ENCODE measurements around the gene PARP8.
"Not testable (repeated sequence)": the region's sequence is repeated elsewhere in the genome, so short reads cannot be mapped to it uniquely, and the experiment has no call there.

The PARP8 gene

DNA sequence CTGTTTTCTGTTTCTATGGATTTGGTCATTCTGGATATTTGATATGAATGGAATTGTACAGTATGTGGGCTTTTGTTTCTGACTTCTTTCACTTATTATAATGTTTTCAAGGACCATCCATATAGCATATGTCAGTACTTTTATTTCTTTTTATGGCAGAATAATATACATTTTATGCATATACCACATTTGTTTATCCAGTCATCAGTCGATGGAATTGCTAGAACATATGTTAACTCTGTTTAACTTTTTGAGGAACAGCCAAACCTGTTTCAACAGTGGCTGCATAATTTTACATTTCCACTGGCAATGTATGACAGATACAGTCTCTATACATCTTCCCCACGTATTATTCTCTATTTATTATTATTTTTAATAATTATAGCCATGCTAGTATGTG lies 131.6 kb downstream of the PARP8 start:
- Histone ChIP-seq H3K27me3 (ENCODE audit: control insufficient read depth, insufficient read depth, low read length) (no peaks in the 10 kb centered on the region), H3K9me3 (ENCODE audit: control insufficient read depth, insufficient read depth, low read length) (no peaks in the 10 kb centered on the region), H3K4me3 (ENCODE audit: low read depth, low read length) (no peak overlapping the region), H3K9ac (ENCODE audit: low read depth, low read length) (no peak overlapping the region), H3K4me1 (ENCODE audit: control insufficient read depth, insufficient read depth, low read length) (no peaks in the 10 kb centered on the region), H3K36me3 (ENCODE audit: control insufficient read depth, insufficient read depth, low read length) (peaks cover 4% of the 10 kb centered on the region)

DNA sequence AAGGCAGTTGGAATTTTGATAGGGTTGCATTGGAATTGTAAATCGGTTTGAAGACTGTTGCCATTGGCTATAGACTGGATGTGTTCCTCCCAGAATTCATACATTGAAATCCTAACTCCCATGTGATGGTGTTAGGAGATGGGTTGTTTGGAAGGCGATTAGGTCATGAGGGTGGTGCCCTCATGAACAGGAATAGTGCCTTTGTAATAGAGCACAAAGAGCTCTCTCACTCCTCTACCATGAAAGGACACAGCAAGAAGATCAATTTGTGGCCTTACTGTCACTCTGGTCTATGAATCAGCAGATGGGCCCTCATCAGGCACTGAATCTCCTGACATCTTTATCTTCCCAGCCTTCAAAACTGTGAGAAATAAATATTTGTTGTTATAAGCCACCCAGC lies 133.2 kb downstream of the PARP8 start:
- Histone ChIP-seq H3K4me1 (ENCODE audit: control insufficient read depth, insufficient read depth, low read length) (no peaks in the 10 kb centered on the region), H3K27me3 (ENCODE audit: control insufficient read depth, insufficient read depth, low read length) (no peaks in the 10 kb centered on the region), H3K9me3 (ENCODE audit: control insufficient read depth, insufficient read depth, low read length) (no peaks in the 10 kb centered on the region), H3K4me3 (ENCODE audit: low read depth, low read length) (no peak overlapping the region), H3K9ac (ENCODE audit: low read depth, low read length) (no peak overlapping the region), H3K36me3 (ENCODE audit: control insufficient read depth, insufficient read depth, low read length) (peaks cover 4% of the 10 kb centered on the region)

- H3K9ac ChIP-seq (ENCODE audit: low read depth, low read length): no peak overlapping the region
- H3K27me3 ChIP-seq (ENCODE audit: control insufficient read depth, insufficient read depth, low read length): no peaks in the 10 kb centered on the region
- H3K4me1 ChIP-seq (ENCODE audit: control insufficient read depth, insufficient read depth, low read length): no peaks in the 10 kb centered on the region
- no peaks in the 10 kb centered on the region for H3K9me3 ChIP-seq (ENCODE audit: control insufficient read depth, insufficient read depth, low read length)
- no peaks in the 10 kb centered on the region for H3K36me3 ChIP-seq (ENCODE audit: control insufficient read depth, insufficient read depth, low read length)
- no peak overlapping the region for H3K4me3 ChIP-seq (ENCODE audit: low read depth, low read length)
These were observed 134.0 kb downstream of the PARP8 start for GRCh38 chr5:50800410-50800809.

DNA sequence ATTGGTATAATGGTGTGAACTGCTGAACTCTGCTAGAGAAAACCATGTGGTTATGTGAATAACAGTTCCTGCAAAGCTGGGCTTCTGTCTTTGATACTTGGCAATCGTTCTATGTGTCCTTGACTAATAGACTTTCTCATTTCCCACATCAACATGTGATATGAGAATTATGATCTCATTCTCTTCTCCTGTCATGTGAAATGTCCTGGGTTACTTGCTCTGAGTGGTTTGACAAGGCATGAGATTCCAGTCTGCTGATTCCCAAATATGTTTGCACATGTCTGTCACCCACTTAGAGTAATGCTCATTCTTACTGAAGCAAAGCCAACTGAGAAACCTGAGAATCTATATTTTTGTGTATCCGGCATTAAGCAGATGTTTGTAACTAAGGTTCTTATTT lies 141.2 kb downstream of the PARP8 start:
- Histone ChIP-seq H3K9ac (ENCODE audit: low read depth, low read length) (no peak overlapping the region), H3K4me1 (ENCODE audit: control insufficient read depth, insufficient read depth, low read length) (peaks cover 3% of the 10 kb centered on the region), H3K36me3 (ENCODE audit: control insufficient read depth, insufficient read depth, low read length) (no peaks in the 10 kb centered on the region), H3K4me3 (ENCODE audit: low read depth, low read length) (no peak overlapping the region), H3K9me3 (ENCODE audit: control insufficient read depth, insufficient read depth, low read length) (no peaks in the 10 kb centered on the region), H3K27me3 (ENCODE audit: control insufficient read depth, insufficient read depth, low read length) (no peaks in the 10 kb centered on the region)

DNA sequence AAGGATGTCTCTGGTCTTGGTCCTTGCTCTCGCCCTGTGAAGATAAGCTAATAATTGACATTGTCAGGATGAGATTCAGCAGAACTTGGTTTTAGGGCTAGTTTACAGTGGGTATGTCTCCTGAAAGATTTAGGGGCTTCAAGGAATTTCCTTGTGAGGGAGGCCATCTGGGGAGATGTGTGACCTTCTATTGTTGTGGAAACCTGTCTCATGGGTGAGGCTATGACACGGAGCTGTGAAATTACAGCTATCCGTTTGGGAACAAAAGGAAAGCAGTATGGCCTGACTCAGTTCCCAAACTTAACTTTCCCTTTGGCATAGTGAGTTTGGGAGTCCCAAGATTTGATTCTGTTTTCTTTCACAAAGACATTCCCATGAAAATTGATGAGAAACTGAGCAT lies 142.0 kb downstream of the PARP8 start:
- Histone ChIP-seq H3K9ac (ENCODE audit: low read depth, low read length) (no peak overlapping the region), H3K36me3 (ENCODE audit: control insufficient read depth, insufficient read depth, low read length) (no peaks in the 10 kb centered on the region), H3K27me3 (ENCODE audit: control insufficient read depth, insufficient read depth, low read length) (no peaks in the 10 kb centered on the region), H3K4me1 (ENCODE audit: control insufficient read depth, insufficient read depth, low read length) (peaks cover 3% of the 10 kb centered on the region), H3K9me3 (ENCODE audit: control insufficient read depth, insufficient read depth, low read length) (no peaks in the 10 kb centered on the region), H3K4me3 (ENCODE audit: low read depth, low read length) (no peak overlapping the region)

DNA sequence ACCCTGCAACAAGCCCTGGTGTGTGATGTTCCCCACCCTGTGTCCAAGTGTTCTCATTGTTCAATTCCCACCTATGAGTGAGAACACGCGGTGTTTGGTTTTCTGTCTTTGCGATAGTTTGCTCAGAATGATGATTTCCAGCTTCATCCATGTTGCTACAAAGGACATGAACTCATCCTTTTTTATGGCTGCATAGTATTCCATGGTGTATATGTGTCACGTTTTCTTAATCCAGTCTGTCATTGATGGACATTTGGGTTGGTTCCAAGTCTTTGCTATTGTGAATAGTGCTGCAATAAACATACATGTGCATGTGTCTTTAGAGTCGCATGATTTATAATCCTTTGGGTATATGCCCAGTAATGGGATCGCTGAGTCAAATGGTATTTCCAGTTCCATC lies 145.3 kb downstream of the PARP8 start:
- H3K36me3 ChIP-seq (ENCODE audit: control insufficient read depth, insufficient read depth, low read length); H3K27me3 ChIP-seq (ENCODE audit: control insufficient read depth, insufficient read depth, low read length); H3K4me3 ChIP-seq (ENCODE audit: low read depth, low read length); H3K9me3 ChIP-seq (ENCODE audit: control insufficient read depth, insufficient read depth, low read length); H3K4me1 ChIP-seq (ENCODE audit: control insufficient read depth, insufficient read depth, low read length); H3K9ac ChIP-seq (ENCODE audit: low read depth, low read length): not testable (repeated sequence)

GRCh38 chr5:50813691-50814090 lies 147.3 kb downstream of the PARP8 start:
- Histone ChIP-seq H3K4me3 (ENCODE audit: low read depth, low read length) (no peak overlapping the region), H3K4me1 (ENCODE audit: control insufficient read depth, insufficient read depth, low read length) (no peaks in the 10 kb centered on the region), H3K36me3 (ENCODE audit: control insufficient read depth, insufficient read depth, low read length) (no peaks in the 10 kb centered on the region), H3K27me3 (ENCODE audit: control insufficient read depth, insufficient read depth, low read length) (no peaks in the 10 kb centered on the region), H3K9me3 (ENCODE audit: control insufficient read depth, insufficient read depth, low read length) (no peaks in the 10 kb centered on the region), H3K9ac (ENCODE audit: low read depth, low read length) (no peak overlapping the region)

GRCh38 chr5:50814556-50814955 lies 148.1 kb downstream of the PARP8 start:
- Histone ChIP-seq H3K9ac (ENCODE audit: low read depth, low read length) (no peak overlapping the region), H3K4me1 (ENCODE audit: control insufficient read depth, insufficient read depth, low read length) (no peaks in the 10 kb centered on the region), H3K4me3 (ENCODE audit: low read depth, low read length) (no peak overlapping the region), H3K36me3 (ENCODE audit: control insufficient read depth, insufficient read depth, low read length) (no peaks in the 10 kb centered on the region), H3K9me3 (ENCODE audit: control insufficient read depth, insufficient read depth, low read length) (no peaks in the 10 kb centered on the region), H3K27me3 (ENCODE audit: control insufficient read depth, insufficient read depth, low read length) (no peaks in the 10 kb centered on the region)

GRCh38 chr5:50822046-50822445 lies 155.6 kb downstream of the PARP8 start:
- H3K9me3 ChIP-seq (ENCODE audit: control insufficient read depth, insufficient read depth, low read length): no peaks in the 10 kb centered on the region
- no peaks in the 10 kb centered on the region for H3K36me3 ChIP-seq (ENCODE audit: control insufficient read depth, insufficient read depth, low read length)
- no peak overlapping the region for H3K4me3 ChIP-seq (ENCODE audit: low read depth, low read length)
- no peak overlapping the region for H3K9ac ChIP-seq (ENCODE audit: low read depth, low read length)
- H3K27me3 ChIP-seq (ENCODE audit: control insufficient read depth, insufficient read depth, low read length): no peaks in the 10 kb centered on the region
- H3K4me1 ChIP-seq (ENCODE audit: control insufficient read depth, insufficient read depth, low read length): no peaks in the 10 kb centered on the region

GRCh38 chr5:50822761-50823160 lies 156.3 kb downstream of the PARP8 start:
- no peaks in the 10 kb centered on the region for H3K36me3 ChIP-seq (ENCODE audit: control insufficient read depth, insufficient read depth, low read length)
- no peaks in the 10 kb centered on the region for H3K4me1 ChIP-seq (ENCODE audit: control insufficient read depth, insufficient read depth, low read length)
- no peak overlapping the region for H3K4me3 ChIP-seq (ENCODE audit: low read depth, low read length)
- no peaks in the 10 kb centered on the region for H3K9me3 ChIP-seq (ENCODE audit: control insufficient read depth, insufficient read depth, low read length)
- no peak overlapping the region for H3K9ac ChIP-seq (ENCODE audit: low read depth, low read length)
- no peaks in the 10 kb centered on the region for H3K27me3 ChIP-seq (ENCODE audit: control insufficient read depth, insufficient read depth, low read length)

DNA sequence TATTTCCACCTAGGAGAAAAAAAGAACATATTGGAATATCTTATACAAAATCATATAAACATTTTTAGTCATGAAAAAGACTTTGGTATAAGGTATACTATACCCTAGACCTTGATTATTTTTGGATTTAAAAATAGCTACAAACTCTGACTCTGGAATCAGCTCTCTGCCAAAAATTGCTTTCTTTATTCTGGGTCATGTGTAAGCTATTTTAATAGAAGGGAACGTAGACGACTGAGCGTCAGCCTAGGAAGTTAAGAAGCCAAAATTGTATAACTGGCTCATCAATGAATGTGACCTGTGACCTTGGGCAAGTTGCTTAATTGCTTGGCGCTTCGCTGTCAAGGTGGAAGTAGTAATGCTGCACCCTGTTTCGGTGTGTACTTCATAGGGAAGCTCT lies 157.1 kb downstream of the PARP8 start:
- Histone ChIP-seq H3K36me3 (ENCODE audit: control insufficient read depth, insufficient read depth, low read length) (no peaks in the 10 kb centered on the region), H3K9me3 (ENCODE audit: control insufficient read depth, insufficient read depth, low read length) (no peaks in the 10 kb centered on the region), H3K4me3 (ENCODE audit: low read depth, low read length) (no peak overlapping the region), H3K27me3 (ENCODE audit: control insufficient read depth, insufficient read depth, low read length) (no peaks in the 10 kb centered on the region), H3K4me1 (ENCODE audit: control insufficient read depth, insufficient read depth, low read length) (no peaks in the 10 kb centered on the region), H3K9ac (ENCODE audit: low read depth, low read length) (no peak overlapping the region)

DNA sequence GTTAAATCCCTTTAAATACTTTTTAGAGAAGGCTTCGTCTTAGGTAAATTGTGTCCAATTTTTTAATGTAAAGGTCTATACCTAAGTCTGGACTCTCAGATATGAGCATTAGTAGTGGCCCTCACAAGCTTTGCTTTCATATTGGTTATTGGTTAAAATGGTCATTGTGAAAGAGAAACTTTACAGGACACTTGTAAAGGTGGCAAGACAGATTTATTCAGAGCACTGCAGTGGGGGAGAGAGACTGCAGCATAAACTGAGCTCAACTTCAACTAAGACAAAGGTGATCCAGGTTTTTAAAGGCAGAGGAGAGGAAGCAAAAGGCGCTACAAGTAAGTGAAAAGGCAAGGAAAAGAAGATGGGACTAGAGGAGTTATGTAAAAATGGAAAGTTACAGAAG lies 157.7 kb downstream of the PARP8 start:
- Histone ChIP-seq H3K36me3 (ENCODE audit: control insufficient read depth, insufficient read depth, low read length) (no peaks in the 10 kb centered on the region), H3K9ac (ENCODE audit: low read depth, low read length) (no peak overlapping the region), H3K27me3 (ENCODE audit: control insufficient read depth, insufficient read depth, low read length) (no peaks in the 10 kb centered on the region), H3K9me3 (ENCODE audit: control insufficient read depth, insufficient read depth, low read length) (no peaks in the 10 kb centered on the region), H3K4me1 (ENCODE audit: control insufficient read depth, insufficient read depth, low read length) (no peaks in the 10 kb centered on the region), H3K4me3 (ENCODE audit: low read depth, low read length) (no peak overlapping the region)
